ENCODE measurements around the gene TLE3.
A peak's percentile ranks its signal among the peaks of the same experiment; 100 is the strongest.

The TLE3 gene

GRCh38 chr15:70023064-70023768, 74.5 kb downstream of the TLE3 start:
- H3K79me2 ChIP-seq (ENCODE audit: insufficient read depth, low read length) = no peaks in the 10 kb centered on the region
- no peak overlapping the region for H3K4me2 ChIP-seq (ENCODE audit: insufficient read depth, low read length)
- H3K4me3 ChIP-seq (ENCODE audit: low read depth in 1 of 2, low read length in 2 of 2) = no peak overlapping the region
- peaks cover 4% of the 10 kb centered on the region for H3K9me3 ChIP-seq (ENCODE audit: insufficient read depth, low read length, severe bottlenecking)
- no peaks in the 10 kb centered on the region; the same call in none of the 2 replicates for H4K20me1 ChIP-seq (ENCODE audit: insufficient read depth, low read length)
- no peak overlapping the region for H2AFZ ChIP-seq (ENCODE audit: low read depth, low read length)
- H3K27me3 ChIP-seq (ENCODE audit: insufficient read depth, low read length, poor library complexity) = no peaks in the 10 kb centered on the region
- peak; percentile 32 for DNase-seq
- TF ChIP-seq CTCF (IDR thresholded peaks at IDR 0.05; ENCODE audit: borderline replicate concordance, extremely low read depth, low read length, poor library complexity, severe bottlenecking) (no peak), EZH2 (IDR thresholded peaks at IDR 0.05; ENCODE audit: borderline replicate concordance, low read depth, low read length, severe bottlenecking) (no peak)
- H3K36me3 ChIP-seq (ENCODE audit: insufficient read depth, low read length) = no peaks in the 10 kb centered on the region
- H3K9ac ChIP-seq (ENCODE audit: low read depth, low read length) = no peak overlapping the region
- H3K27ac ChIP-seq (ENCODE audit: low read length) = no peak overlapping the region
- no peaks in the 10 kb centered on the region for H3K4me1 ChIP-seq (ENCODE audit: insufficient read depth, low read length)
- peak; percentile 96 for ATAC-seq (ENCODE audit: insufficient read depth, low read depth)

DNA sequence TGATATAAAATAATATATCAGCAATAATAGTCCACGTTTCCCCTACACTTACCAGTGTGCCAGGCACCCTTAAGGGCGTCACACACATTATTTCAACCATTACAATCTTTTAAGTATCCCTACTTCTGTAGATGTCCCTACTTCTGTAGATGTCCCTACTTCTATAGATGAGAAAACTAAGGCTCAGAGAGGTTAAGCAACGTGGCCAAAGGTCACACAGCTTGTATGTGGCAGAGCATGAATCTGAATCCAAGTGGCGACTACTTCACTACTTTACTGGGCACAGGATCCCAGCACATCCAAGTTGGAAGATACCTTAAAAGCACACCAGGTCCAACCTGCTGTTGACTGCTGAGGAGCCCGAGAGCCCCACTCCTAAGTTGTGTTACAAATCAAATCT, 77.5 kb downstream of the TLE3 start:
- Histone ChIP-seq H2AFZ (ENCODE audit: low read depth, low read length) (no peak overlapping the region), H3K9ac (ENCODE audit: low read depth, low read length) (no peak overlapping the region), H3K27me3 (ENCODE audit: insufficient read depth, low read length, poor library complexity) (peaks cover 9% of the 10 kb centered on the region), H3K4me1 (ENCODE audit: insufficient read depth, low read length) (no peaks in the 10 kb centered on the region), H3K27ac (ENCODE audit: low read length) (no peak overlapping the region), H3K4me3 (ENCODE audit: low read depth in 1 of 2, low read length in 2 of 2) (no peak overlapping the region), H3K36me3 (ENCODE audit: insufficient read depth, low read length) (no peaks in the 10 kb centered on the region), H3K9me3 (ENCODE audit: insufficient read depth, low read length, severe bottlenecking) (peaks cover 4% of the 10 kb centered on the region), H3K79me2 (ENCODE audit: insufficient read depth, low read length) (no peaks in the 10 kb centered on the region), H4K20me1 (ENCODE audit: insufficient read depth, low read length) (no peaks in the 10 kb centered on the region; the same call in 1 of the 2 replicates), H3K4me2 (ENCODE audit: insufficient read depth, low read length) (no peak overlapping the region)
- TF ChIP-seq EZH2 (IDR thresholded peaks at IDR 0.05; ENCODE audit: borderline replicate concordance, low read depth, low read length, severe bottlenecking) (no peak), CTCF (IDR thresholded peaks at IDR 0.05; ENCODE audit: borderline replicate concordance, extremely low read depth, low read length, poor library complexity, severe bottlenecking) (no peak)
- ATAC-seq (ENCODE audit: insufficient read depth, low read depth) (no peak), DNase-seq (no peak)

- DNase-seq (no peak), ATAC-seq (ENCODE audit: insufficient read depth, low read depth) (no peak)
- no peak overlapping the region for H3K9ac ChIP-seq (ENCODE audit: low read depth, low read length)
- no peaks in the 10 kb centered on the region for H3K79me2 ChIP-seq (ENCODE audit: insufficient read depth, low read length)
- H3K4me1 ChIP-seq (ENCODE audit: insufficient read depth, low read length) = no peaks in the 10 kb centered on the region
- no peak overlapping the region for H2AFZ ChIP-seq (ENCODE audit: low read depth, low read length)
- no peaks in the 10 kb centered on the region; the same call in 1 of the 2 replicates for H4K20me1 ChIP-seq (ENCODE audit: insufficient read depth, low read length)
- no peak overlapping the region for H3K27ac ChIP-seq (ENCODE audit: low read length)
- H3K27me3 ChIP-seq (ENCODE audit: insufficient read depth, low read length, poor library complexity) = peaks cover 9% of the 10 kb centered on the region
- H3K9me3 ChIP-seq (ENCODE audit: insufficient read depth, low read length, severe bottlenecking) = peaks cover 4% of the 10 kb centered on the region
- TF ChIP-seq CTCF (IDR thresholded peaks at IDR 0.05; ENCODE audit: borderline replicate concordance, extremely low read depth, low read length, poor library complexity, severe bottlenecking) (no peak), EZH2 (IDR thresholded peaks at IDR 0.05; ENCODE audit: borderline replicate concordance, low read depth, low read length, severe bottlenecking) (no peak)
- H3K4me3 ChIP-seq (ENCODE audit: low read depth in 1 of 2, low read length in 2 of 2) = no peak overlapping the region
- H3K36me3 ChIP-seq (ENCODE audit: insufficient read depth, low read length) = no peaks in the 10 kb centered on the region
- no peak overlapping the region for H3K4me2 ChIP-seq (ENCODE audit: insufficient read depth, low read length)
Observed at GRCh38 chr15:70018646-70019600, 78.8 kb downstream of the TLE3 start.

Data from DND-41 (cell line).